ENCODE measurements around the gene PURA.

PURA gene

DNA sequence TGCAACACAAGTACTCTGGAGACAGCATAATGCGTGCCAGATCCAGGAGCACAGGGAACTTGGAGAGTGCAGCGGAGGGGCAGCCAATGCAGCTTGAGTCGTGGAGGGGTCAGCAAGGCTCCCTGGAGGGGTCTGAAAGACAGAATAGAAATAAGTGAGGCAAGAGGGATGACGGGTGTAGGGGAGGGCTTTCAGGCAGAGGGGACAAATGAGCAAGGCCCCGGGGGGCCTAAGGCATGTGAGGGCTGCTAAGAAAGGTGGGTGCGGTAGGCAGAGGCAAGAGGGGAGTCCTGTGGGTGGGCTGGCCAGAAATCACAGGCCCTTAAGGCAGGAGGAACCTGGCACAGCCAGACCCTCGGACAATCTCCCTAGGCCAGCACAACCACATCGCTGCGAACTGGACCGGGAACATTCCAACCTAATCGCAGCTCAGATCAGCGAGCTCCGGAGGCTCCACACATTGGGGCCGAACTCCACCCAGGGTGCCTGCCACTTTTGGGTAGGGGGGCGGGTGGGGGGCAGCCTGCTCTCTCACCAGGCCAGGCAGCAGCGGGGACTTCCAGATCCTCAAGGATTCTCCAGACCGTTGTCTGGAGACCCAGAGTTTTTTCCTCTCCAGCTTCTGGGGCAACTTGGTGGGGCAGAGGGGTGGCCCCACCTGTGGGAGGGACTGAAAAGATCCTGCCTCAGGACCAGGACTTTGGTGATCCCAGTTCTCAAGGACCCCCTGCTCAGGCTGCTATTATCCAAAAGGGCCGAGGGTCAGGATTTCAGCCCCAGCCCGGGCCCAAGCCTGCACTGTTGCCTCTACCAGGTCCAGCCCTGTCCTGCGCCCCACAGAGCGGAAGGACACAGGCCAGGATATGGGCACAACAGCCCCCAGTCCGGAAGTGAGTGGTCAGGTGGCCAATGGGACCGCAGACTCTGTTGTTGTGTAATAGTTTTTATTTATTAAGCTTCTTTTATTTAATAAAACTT is 38.4 kb downstream of the PURA start:
- no peak for TF ChIP-seq GATA2 (IDR thresholded peaks at IDR 0.05; ENCODE audit: low read depth, low read length)
- TF ChIP-seq GATA3 (IDR thresholded peaks at IDR 0.05; ENCODE audit: low read depth, low read length), result no peak

DNA sequence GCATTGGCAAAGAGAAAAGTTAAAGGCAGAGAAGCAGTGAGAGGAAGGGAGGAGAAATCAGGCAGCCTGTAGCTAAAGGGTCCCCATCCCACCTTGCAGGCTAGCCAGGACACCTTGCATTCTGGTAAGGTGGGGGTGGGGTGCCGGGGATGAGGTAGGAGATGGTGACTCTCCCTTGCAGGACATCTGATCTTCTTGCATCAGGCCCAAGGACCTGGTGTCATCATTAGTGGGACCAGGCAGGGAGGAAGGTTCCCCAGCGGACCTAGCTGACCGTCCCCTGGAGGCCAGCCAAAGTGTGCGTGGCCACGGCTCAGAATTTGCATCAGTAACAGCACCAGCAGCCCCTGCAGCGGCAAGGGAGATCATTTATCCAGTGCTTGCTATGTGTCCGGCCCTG is 39.3 kb downstream of the PURA start:
- TF ChIP-seq GATA2 (IDR thresholded peaks at IDR 0.05; ENCODE audit: low read depth, low read length), result no peak
- no peak for TF ChIP-seq GATA3 (IDR thresholded peaks at IDR 0.05; ENCODE audit: low read depth, low read length)

DNA sequence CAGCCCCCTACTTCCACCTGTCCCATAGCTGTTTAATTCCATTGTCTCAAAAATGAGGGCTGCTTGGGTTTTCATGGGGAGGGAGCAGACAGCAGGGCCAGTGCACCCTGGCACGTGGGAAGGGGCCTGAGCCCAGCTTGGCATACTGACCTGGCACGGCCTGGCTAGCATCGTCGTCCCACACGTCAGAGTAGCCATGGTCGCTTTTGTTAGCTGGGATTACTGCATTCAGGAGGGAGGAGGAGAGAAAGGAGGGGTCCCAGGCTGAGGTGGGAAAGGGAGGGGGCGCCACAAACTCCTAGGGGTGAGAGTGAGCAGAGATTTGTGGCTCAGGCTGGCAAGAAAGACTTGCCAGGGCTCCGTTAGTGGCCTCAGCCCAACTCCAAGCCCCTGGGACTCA is 40.0 kb downstream of the PURA start:
- TF ChIP-seq GATA2 (IDR thresholded peaks at IDR 0.05; ENCODE audit: low read depth, low read length) (no peak), GATA3 (IDR thresholded peaks at IDR 0.05; ENCODE audit: low read depth, low read length) (no peak)

DNA sequence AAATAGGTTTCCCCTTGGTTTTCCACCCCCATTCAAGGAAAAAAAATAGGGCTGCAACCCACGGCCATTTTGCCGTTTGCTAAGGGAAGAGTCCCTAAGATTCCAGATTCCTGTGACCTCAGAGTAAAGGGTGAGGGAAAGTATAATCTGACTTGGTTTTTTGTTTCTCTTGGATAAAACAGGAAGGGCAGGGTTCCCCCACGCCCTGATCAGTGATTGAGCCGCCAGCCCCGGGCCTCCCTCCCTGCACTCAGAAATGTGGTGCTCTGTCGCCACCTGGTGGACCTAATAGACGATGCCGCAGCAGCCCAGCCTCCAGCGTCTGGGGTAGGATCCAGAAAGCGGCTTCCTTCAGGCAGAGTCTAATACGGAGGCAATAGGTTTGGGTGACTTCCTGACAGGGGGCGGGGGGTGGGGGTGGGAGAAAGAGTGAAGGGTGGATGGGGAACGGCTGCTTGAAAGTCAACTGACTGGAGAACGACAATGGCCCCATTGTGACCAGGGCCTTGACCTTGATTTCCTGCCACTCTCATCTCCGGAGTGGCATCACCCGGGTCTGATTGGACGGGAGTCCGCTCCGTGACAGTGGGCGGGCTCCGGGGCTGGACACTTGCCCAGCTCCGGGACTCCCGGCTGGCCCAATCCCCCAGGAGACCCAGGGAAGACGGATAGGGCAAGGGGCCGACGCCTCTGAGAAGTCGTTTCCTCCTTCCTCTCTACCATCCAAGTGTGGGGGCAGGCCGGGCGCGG is 43.3 kb downstream of the PURA start:
- TF ChIP-seq GATA3 (IDR thresholded peaks at IDR 0.05; ENCODE audit: low read depth, low read length) (no peak), GATA2 (IDR thresholded peaks at IDR 0.05; ENCODE audit: low read depth, low read length) (no peak)

DNA sequence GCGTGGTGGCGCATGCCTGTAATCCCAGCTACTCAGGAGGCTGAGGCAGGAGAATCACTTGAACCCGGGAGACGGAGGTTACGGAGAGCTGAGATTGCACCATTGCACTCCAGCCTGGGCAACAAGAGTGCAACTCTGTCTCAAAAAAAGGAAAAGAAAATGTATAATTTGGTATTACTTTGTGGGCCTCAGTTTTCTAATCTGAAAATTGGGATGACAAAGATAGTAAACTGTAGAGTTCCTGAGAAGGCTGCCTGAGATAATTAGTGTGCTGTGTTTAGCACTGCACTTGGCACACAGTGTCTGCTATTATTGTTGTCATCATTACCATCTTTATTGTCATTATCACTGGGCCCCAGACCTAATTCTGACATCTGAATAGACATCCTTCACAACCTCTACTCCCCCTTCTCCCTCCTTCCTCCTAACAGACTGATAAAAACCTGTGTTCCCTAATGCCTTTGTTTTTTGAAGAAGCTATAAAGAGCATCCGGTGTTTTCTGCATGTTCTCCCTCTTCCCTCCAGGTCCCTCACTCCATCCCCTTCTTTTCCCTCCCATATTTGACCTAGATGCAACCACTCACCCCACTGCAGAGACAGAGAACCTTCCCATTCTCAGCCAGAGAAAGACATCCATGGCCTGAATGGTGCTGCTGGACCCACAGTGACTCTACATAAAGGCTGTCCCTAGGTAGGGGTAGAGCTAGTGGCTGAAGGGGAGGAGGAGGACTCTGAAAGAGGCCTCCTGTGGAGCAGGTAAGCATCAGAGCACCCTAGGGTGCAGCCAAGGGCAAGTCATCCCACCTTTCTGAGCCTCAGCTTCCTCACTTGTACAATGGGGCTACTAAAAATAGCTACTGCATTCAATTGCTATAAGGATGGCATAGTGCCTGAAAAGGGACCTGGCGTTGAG is 45.4 kb downstream of the PURA start:
- TF ChIP-seq GATA3 (IDR thresholded peaks at IDR 0.05; ENCODE audit: low read depth, low read length) (no peak), GATA2 (IDR thresholded peaks at IDR 0.05; ENCODE audit: low read depth, low read length) (no peak)

DNA sequence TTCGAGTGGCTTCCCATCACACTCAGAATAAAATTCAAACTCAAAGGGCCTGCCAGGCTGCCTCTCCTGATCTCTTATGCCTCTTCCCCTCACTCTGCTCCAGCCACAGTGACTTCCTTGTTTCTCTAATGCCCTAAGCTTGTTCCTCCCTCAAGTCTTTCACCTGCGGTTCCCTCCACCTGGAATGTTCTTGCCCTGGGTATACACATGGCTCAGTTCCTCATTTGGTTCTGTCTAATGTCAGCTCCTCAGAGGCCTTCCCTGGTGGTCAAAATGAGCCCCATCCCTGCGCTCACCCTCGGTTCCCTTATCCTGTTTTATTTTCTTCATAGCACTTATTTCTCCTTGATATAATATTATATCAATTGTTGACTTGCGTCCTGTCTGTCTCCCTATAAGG is 48.4 kb downstream of the PURA start:
- TF ChIP-seq GATA2 (IDR thresholded peaks at IDR 0.05; ENCODE audit: low read depth, low read length) (no peak), GATA3 (IDR thresholded peaks at IDR 0.05; ENCODE audit: low read depth, low read length) (no peak)

DNA sequence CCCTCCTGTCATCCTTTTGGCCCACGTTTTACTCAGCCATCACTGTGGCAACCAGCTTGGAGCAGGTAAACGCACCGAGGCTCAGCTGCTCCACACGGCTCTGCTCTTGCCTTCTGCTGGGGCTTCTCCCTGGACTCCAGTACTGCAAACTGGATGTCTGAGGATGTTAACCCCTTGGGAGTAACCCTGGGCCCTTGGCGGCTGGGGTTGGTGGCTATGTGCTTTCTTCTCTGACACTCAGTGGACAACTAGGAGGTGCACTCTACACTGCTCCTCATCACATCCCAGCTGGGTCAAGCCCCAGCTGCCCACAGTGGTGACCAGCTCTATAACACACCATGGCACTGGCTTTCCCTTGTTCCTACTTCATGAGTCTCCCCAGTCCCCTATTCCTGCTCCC is 48.9 kb downstream of the PURA start:
- no peak for TF ChIP-seq GATA2 (IDR thresholded peaks at IDR 0.05; ENCODE audit: low read depth, low read length)
- TF ChIP-seq GATA3 (IDR thresholded peaks at IDR 0.05; ENCODE audit: low read depth, low read length), result no peak

DNA sequence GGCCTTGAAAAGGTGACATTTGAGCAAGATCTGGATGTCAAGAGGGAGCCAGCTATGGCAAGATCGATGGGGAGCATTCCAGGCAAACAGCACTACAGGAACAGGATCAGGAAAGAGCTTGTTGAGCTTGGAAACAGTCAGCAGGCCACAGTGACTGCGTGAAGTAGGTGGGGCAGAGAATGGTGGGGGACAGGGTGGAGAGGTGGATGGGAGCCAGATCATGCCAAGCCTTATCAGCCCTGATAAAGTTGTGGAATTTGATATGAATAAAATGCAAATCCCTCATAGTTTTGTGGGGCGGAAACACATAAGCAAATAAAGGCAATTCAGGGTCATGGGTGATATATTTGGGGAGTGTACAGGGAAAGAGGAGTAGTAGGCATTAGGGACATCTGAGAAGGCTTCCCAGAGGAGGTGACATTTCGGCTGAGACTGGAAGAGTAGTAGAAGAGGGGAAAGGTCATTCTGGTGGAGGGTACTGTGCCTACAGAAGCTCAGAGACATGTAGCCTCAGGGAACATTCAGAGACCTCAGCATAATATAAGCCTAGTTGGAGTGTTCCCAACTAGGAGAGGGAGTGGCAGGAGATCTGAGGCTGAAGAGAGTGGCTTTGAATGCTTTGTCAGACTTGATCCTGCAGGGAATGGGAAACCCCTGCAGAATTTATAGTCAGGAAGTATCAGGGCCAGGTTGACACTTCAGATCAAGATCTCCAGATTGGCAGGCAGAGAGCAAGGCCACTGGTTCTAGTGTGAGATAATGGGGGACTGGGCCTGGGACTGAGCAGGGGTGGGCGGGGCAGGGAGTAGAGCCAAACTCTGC is 51.4 kb downstream of the PURA start:
- no peak for TF ChIP-seq GATA3 (IDR thresholded peaks at IDR 0.05; ENCODE audit: low read depth, low read length)
- TF ChIP-seq GATA2 (IDR thresholded peaks at IDR 0.05; ENCODE audit: low read depth, low read length), result no peak

DNA sequence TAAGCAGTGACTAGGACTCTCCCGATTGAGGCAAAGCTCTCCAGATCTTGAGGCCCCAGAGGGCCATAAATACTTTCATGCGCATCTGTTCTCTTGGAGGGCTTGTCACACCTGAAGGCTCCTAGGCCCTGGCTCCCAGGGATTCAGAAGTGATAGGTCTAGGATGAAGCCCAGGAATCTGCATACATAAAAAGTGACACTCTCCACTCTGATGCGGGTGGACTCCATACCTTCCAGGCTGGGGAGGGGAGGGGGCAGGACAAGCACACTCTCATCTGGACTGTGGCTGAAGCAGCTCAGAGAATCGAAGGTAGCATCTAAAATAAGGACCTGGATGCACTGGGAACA is 52.0 kb downstream of the PURA start:
- TF ChIP-seq GATA2 (IDR thresholded peaks at IDR 0.05; ENCODE audit: low read depth, low read length) (no peak), GATA3 (IDR thresholded peaks at IDR 0.05; ENCODE audit: low read depth, low read length) (no peak)

DNA sequence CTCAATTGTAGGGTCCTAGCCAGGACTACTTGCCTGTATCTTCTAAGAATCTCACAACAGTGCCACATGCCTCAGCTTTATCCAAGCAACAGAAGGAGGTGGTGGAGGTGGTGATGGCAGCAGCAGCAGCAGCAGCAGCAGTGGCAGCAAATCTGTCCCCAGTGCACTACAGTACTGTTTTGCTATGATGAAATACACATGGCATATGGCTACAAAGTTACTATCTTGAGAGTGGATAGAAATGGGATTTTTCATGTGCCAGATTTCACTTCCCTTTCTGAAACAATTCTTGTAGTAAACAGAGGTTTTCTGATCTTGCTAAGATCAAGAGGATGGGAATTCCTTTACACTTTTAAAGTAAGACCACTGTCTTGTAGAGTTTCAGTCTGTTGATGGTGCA is 53.0 kb downstream of the PURA start:
- TF ChIP-seq GATA2 (IDR thresholded peaks at IDR 0.05; ENCODE audit: low read depth, low read length) (no peak), GATA3 (IDR thresholded peaks at IDR 0.05; ENCODE audit: low read depth, low read length) (no peak)

DNA sequence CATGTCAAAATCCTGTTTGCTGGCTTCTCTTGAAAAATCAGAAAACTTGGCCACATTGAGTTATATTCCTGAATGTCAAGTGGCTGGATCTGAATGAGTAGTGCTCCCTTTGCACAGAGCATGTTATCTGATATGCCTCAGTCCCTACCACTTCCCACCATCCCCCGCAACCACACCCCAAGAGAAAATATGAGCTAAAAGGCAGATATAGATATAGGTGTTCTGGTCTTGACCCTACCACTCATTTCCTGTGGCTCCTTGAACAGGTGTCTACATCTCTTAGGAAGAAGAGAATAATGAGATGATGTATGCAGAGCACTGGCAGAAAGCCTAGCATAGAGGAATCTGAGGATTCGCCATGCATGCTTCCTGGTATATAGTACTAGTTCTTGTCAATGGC is 54.5 kb downstream of the PURA start:
- TF ChIP-seq GATA3 (IDR thresholded peaks at IDR 0.05; ENCODE audit: low read depth, low read length) (no peak), GATA2 (IDR thresholded peaks at IDR 0.05; ENCODE audit: low read depth, low read length) (no peak)

DNA sequence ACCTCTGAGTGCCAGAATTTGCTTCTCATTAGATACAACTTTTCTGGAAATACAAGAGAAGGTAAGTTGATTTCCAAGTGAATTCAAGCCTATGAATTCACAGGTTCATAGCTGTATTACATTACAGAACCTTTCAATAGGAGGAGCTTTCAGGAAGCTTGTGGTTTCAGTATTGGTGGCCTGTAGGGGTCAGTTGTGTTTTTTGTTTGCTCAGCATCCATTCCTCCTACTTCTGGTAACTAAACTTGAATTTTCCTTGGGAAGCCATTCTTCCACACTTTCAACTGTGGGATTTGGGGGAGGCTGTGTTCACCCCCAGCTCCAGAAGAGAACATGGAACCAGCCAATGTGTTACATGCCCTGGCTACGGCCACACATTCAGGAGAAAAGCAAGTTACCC is 55.5 kb downstream of the PURA start:
- TF ChIP-seq GATA2 (IDR thresholded peaks at IDR 0.05; ENCODE audit: low read depth, low read length) (no peak), GATA3 (IDR thresholded peaks at IDR 0.05; ENCODE audit: low read depth, low read length) (no peak)

DNA sequence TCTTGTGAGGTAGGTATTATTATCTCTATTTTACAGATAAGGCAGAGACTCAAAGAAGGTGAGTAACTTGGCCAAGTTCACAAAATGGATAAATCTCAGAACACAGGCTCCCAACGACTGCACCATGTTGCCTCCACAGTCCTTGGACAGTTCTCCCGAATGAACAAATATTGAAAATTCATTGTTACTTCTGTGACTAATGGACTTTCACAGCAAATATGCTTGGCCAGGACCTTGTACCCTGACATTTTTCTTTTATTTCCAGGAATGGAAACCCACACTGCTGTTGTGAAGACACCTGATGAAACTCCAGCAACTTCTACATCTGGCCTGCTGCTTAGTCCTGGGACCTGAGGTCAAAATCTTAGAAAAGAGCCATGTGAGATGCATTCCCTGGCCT is 58.6 kb downstream of the PURA start:
- TF ChIP-seq GATA2 (IDR thresholded peaks at IDR 0.05; ENCODE audit: low read depth, low read length) (no peak), GATA3 (IDR thresholded peaks at IDR 0.05; ENCODE audit: low read depth, low read length) (no peak)

Measured in SH-SY5Y (cell line).